Neural cell (in vitro differentiated cells): ENCODE data around the gene PDE4D. TPM values are rescaled to one million over a fixed set of nuclear protein-coding genes. Genes with fewer than 3 reads are reported as not detected.

Experiments used
- H2AFZ ChIP-seq: fragments of 200-600, 300-800 bp; sonication (generic), shearing (Covaris generic); 2 replicates; pipeline ENCODE4 v1.6.0; 2014; ENCODE audit warnings: low read depth, mild to moderate bottlenecking, antibody characterized with exemption, low read length, moderate library complexity
- H3F3A ChIP-seq: fragments of 200-600 bp; shearing (Covaris generic); 2 replicates; pipeline ENCODE4 v1.6.1; 2016; ENCODE audit warnings: mild to moderate bottlenecking, moderate library complexity, mixed read lengths, antibody characterized with exemption, low read length; ENCODE audit not compliant: insufficient read depth, poor library complexity, severe bottlenecking
- H3K27ac ChIP-seq: fragments of 200-600, 300-800 bp; sonication (generic), shearing (Covaris generic); 2 replicates; pipeline ENCODE4 v1.5.1; 2014; ENCODE audit warnings: mild to moderate bottlenecking, low read length, moderate library complexity
- H3K27me3 ChIP-seq: fragments of 300-800, 200-600 bp; sonication (generic), shearing (Covaris generic); 2 replicates; pipeline ENCODE4 v1.6.0; 2014; ENCODE audit warnings: mild to moderate bottlenecking, low read depth, low read length, moderate library complexity; ENCODE audit not compliant: insufficient read depth
- H3K36me3 ChIP-seq: fragments of 300-800, 200-600 bp; sonication (generic), shearing (Covaris generic); 2 replicates; pipeline ENCODE4 v1.5.1; 2014; ENCODE audit warnings: mild to moderate bottlenecking, antibody characterized with exemption, low read length, moderate library complexity; ENCODE audit not compliant: insufficient read depth
- H3K4me2 ChIP-seq: fragments of 300-800, 200-600 bp; sonication (generic), shearing (Covaris generic); 2 replicates; pipeline ENCODE4 v1.6.0; 2014; ENCODE audit warnings: mild to moderate bottlenecking, low read length
- H3K4me3 ChIP-seq: fragments of 300-800, 200-600 bp; sonication (generic), shearing (Covaris generic); 2 replicates; pipeline ENCODE4 v1.5.1; 2014; ENCODE audit warnings: mild to moderate bottlenecking, low read length, moderate library complexity
- H3K79me2 ChIP-seq: fragments of 200-600 bp; shearing (Covaris generic); replicated peaks from 2 replicates; pipeline ENCODE4 v1.6.0; 2014; ENCODE audit warnings: mild to moderate bottlenecking, low read length, moderate library complexity; ENCODE audit not compliant: insufficient read depth
- H3K9ac ChIP-seq: fragments of 300-800, 200-600 bp; sonication (generic), shearing (Covaris generic); 2 replicates; pipeline ENCODE4 v1.6.1; 2016; ENCODE audit warnings: mild to moderate bottlenecking, low read length, mixed read lengths
- H3K9me2 ChIP-seq: fragments of 200-600 bp; shearing (Covaris generic); 2 replicates; pipeline ENCODE4 v1.6.1; 2016; ENCODE audit warnings: mild to moderate bottlenecking, low read length, mixed read lengths; ENCODE audit not compliant: insufficient read depth
- H3K9me3 ChIP-seq: fragments of 200-600, 300-800 bp; sonication (generic), shearing (Covaris generic); 2 replicates; pipeline ENCODE4 v1.6.1; 2016; ENCODE audit warnings: mild to moderate bottlenecking, mixed run types, low read length, moderate library complexity, mixed read lengths
- H4K20me1 ChIP-seq: fragments of 200-600 bp; shearing (Covaris generic); 2 replicates; pipeline ENCODE4 v1.6.1; 2016; ENCODE audit warnings: mild to moderate bottlenecking, mixed run types; ENCODE audit not compliant: insufficient read depth
- EP300 ChIP-seq: fragments of 450-650 bp; conservative IDR thresholded peaks from 2 replicates; pipeline ENCODE4 v1.6.1; 2014; ENCODE audit warnings: antibody characterized with exemption, mild to moderate bottlenecking, moderate library complexity; ENCODE audit not compliant: poor library complexity, severe bottlenecking
- EZH2 ChIP-seq: fragments of 200-600, 300-800 bp; shearing (Covaris generic), sonication (generic); IDR thresholded peaks from 2 replicates; pipeline ENCODE4 v1.6.1; 2014; ENCODE audit warnings: antibody characterized with exemption, low read length, borderline replicate concordance, mild to moderate bottlenecking; ENCODE audit not compliant: insufficient read depth, poor library complexity, severe bottlenecking
- MXI1 ChIP-seq: fragments of 450-650 bp; conservative IDR thresholded peaks from 2 replicates; pipeline ENCODE4 v1.6.1; 2014; ENCODE audit warnings: antibody characterized with exemption, mild to moderate bottlenecking; ENCODE audit not compliant: poor library complexity, severe bottlenecking
- POLR2AphosphoS5 ChIP-seq: IDR thresholded peaks from 2 replicates; pipeline ENCODE4 v1.6.1; 2012
- RAD21 ChIP-seq: fragments of 450-650 bp; conservative IDR thresholded peaks from 2 replicates; pipeline ENCODE4 v1.6.1; 2014; ENCODE audit warnings: antibody characterized with exemption, mild to moderate bottlenecking, moderate library complexity
- SMC3 ChIP-seq: fragments of 450-650 bp; conservative IDR thresholded peaks from 2 replicates; pipeline ENCODE4 v1.6.1; 2014; ENCODE audit warnings: antibody characterized with exemption, mild to moderate bottlenecking, moderate library complexity; ENCODE audit not compliant: poor library complexity
- TAF1 ChIP-seq: IDR thresholded peaks from 2 replicates; pipeline ENCODE4 v1.6.1; 2012; ENCODE audit warnings: low read depth
- polyA plus RNA-seq: library from polyadenylated mRNA; depleted of rRNA; stranded (reverse); fragments of >200 nt; gene quantifications from 2 replicates; pipeline ENCODE4 v1.2.3, GENCODE V29; 2014
- TF ChIP-seq, protein P1 (sequence below): fragments of 450-650 bp; IDR thresholded peaks from 2 replicates; pipeline ENCODE4 v1.5.1; 2014; ENCODE audit warnings: antibody characterized with exemption, mild to moderate bottlenecking, moderate library complexity; ENCODE audit not compliant: poor library complexity, severe bottlenecking
- TF ChIP-seq, protein P2 (sequence below): IDR thresholded peaks from 2 replicates; pipeline ENCODE4 v1.6.1; 2012; ENCODE audit warnings: borderline replicate concordance

PDE4D gene
- polyA plus RNA-seq, 1 donor from 2014 or later, result 42.8 TPM

DNA sequence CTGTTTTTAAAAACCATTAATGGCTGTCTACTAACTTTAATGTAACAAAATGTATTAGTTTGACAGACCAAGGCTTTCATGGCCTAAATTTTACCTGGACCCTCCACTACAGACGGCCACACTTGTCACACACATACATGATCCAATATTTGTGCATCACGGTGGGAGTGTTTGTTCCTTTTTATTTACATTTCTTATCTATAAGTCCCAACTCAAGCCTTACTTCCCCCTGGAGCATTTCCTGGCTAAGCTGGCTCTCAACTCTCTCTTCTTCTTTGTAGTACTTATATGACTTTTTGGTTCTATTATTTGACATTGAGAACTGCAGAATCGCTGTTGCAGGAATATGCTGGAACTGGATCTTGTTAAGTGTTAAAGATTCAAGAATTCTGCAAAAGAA is 776.2 kb downstream of the PDE4D start:
- no peak overlapping the region for H3K4me3 ChIP-seq
- no peaks in the 10 kb centered on the region for H3K27me3 ChIP-seq
- no peaks in the 10 kb centered on the region for H3K36me3 ChIP-seq
- TF ChIP-seq, protein P1, sequence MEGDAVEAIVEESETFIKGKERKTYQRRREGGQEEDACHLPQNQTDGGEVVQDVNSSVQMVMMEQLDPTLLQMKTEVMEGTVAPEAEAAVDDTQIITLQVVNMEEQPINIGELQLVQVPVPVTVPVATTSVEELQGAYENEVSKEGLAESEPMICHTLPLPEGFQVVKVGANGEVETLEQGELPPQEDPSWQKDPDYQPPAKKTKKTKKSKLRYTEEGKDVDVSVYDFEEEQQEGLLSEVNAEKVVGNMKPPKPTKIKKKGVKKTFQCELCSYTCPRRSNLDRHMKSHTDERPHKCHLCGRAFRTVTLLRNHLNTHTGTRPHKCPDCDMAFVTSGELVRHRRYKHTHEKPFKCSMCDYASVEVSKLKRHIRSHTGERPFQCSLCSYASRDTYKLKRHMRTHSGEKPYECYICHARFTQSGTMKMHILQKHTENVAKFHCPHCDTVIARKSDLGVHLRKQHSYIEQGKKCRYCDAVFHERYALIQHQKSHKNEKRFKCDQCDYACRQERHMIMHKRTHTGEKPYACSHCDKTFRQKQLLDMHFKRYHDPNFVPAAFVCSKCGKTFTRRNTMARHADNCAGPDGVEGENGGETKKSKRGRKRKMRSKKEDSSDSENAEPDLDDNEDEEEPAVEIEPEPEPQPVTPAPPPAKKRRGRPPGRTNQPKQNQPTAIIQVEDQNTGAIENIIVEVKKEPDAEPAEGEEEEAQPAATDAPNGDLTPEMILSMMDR, result no peak
- TF ChIP-seq SMC3, result no peak
- no peak for TF ChIP-seq MXI1
- no peak for TF ChIP-seq TAF1
- no peak for TF ChIP-seq EP300
- no peak for TF ChIP-seq EZH2
- no peak for TF ChIP-seq POLR2AphosphoS5
- no peak for TF ChIP-seq RAD21
- TF ChIP-seq, protein P2, sequence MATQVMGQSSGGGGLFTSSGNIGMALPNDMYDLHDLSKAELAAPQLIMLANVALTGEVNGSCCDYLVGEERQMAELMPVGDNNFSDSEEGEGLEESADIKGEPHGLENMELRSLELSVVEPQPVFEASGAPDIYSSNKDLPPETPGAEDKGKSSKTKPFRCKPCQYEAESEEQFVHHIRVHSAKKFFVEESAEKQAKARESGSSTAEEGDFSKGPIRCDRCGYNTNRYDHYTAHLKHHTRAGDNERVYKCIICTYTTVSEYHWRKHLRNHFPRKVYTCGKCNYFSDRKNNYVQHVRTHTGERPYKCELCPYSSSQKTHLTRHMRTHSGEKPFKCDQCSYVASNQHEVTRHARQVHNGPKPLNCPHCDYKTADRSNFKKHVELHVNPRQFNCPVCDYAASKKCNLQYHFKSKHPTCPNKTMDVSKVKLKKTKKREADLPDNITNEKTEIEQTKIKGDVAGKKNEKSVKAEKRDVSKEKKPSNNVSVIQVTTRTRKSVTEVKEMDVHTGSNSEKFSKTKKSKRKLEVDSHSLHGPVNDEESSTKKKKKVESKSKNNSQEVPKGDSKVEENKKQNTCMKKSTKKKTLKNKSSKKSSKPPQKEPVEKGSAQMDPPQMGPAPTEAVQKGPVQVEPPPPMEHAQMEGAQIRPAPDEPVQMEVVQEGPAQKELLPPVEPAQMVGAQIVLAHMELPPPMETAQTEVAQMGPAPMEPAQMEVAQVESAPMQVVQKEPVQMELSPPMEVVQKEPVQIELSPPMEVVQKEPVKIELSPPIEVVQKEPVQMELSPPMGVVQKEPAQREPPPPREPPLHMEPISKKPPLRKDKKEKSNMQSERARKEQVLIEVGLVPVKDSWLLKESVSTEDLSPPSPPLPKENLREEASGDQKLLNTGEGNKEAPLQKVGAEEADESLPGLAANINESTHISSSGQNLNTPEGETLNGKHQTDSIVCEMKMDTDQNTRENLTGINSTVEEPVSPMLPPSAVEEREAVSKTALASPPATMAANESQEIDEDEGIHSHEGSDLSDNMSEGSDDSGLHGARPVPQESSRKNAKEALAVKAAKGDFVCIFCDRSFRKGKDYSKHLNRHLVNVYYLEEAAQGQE, result no peak
- no peak overlapping the region for H3K27ac ChIP-seq
- no peaks in the 10 kb centered on the region for H3K79me2 ChIP-seq
- no peaks in the 10 kb centered on the region for H3K9me3 ChIP-seq
- H3K9me2 ChIP-seq, result no peaks in the 10 kb centered on the region
- no peak overlapping the region for H3K4me2 ChIP-seq
- no peak overlapping the region for H2AFZ ChIP-seq
- no peak overlapping the region for H3K9ac ChIP-seq
- no peaks in the 10 kb centered on the region for H3F3A ChIP-seq
- no peaks in the 10 kb centered on the region for H4K20me1 ChIP-seq

DNA sequence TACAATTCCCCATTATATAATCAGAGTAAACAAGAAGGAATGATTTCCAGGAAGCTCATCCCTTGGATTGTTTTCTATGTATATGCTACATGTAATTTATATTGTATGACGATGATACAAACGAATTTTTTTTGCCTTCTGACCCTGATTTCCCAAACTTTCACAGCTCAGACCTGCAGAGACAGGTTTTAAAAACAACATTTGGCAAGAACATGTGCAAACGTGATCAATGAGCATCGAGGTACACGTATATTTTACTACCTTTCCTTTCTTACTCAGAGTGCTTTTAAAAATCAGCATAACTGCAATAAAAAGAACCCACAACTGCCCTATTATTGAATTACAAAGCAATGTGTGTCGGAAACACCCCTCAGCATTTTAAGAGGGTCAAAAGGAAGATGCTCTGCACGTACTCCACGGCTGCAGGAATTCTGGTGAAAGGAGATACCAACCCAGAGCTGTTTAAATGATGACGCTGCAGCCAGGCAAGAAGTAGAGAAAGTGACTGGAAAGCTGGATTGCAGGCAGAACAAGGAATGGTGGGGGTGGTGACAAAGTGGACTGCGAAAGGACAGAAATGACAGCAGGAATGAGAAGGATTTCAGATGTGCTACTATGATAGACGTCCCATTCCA is 777.2 kb downstream of the PDE4D start:
- Histone ChIP-seq H3K36me3 (no peaks in the 10 kb centered on the region), H3K27me3 (no peaks in the 10 kb centered on the region), H2AFZ (no peak overlapping the region), H3K9ac (no peak overlapping the region), H3K4me2 (no peak overlapping the region), H3K4me3 (no peak overlapping the region), H3K9me3 (no peaks in the 10 kb centered on the region), H3F3A (no peaks in the 10 kb centered on the region), H3K79me2 (no peaks in the 10 kb centered on the region), H3K9me2 (no peaks in the 10 kb centered on the region), H3K27ac (no peak overlapping the region), H4K20me1 (no peaks in the 10 kb centered on the region)
- TF ChIP-seq POLR2AphosphoS5 (no peak), TAF1 (no peak)
- TF ChIP-seq, protein P2, result no peak
